Chondrocyte (in vitro differentiated cells): ENCODE results near the gene SCLT1. TPM values are rescaled to one million over a fixed set of nuclear protein-coding genes. Genes with fewer than 3 reads are reported as not detected.

Source experiments
- DNase-seq: peaks from one replicate; pipeline ENCODE4 v3.0.0; 2021; ENCODE audit warnings: mixed read lengths, low spot score
- H3K27ac Mint-ChIP-seq: one replicate; pipeline ENCODE4 v1.8.0; 2021; ENCODE audit warnings: mild to moderate bottlenecking, moderate library complexity, mixed read lengths; ENCODE audit not compliant: unreplicated experiment
- H3K27me3 Mint-ChIP-seq: 2 replicates; pipeline ENCODE4 v1.8.0; 2021; ENCODE audit warnings: low read depth, mixed read lengths
- H3K36me3 Mint-ChIP-seq: 2 replicates; pipeline ENCODE4 v1.8.0; 2021; ENCODE audit warnings: low read depth, mixed read lengths
- H3K4me1 Mint-ChIP-seq: 2 replicates; pipeline ENCODE4 v1.8.0; 2021; ENCODE audit warnings: low read depth, mild to moderate bottlenecking, mixed read lengths
- H3K4me3 Mint-ChIP-seq: one replicate; pipeline ENCODE4 v1.8.0; 2021; ENCODE audit warnings: mild to moderate bottlenecking, moderate library complexity, mixed read lengths; ENCODE audit not compliant: unreplicated experiment
- H3K9me3 Mint-ChIP-seq: 2 replicates; pipeline ENCODE4 v1.8.0; 2021; ENCODE audit warnings: low read depth, mixed read lengths
- total RNA-seq: library from RNA; stranded (reverse); gene quantifications from 3 replicates; pipeline ENCODE4 v1.2.1, GENCODE V29; 2021
- TF ChIP-seq, protein P1 (sequence below): fragments of 200-600 bp; sonication (generic); IDR thresholded peaks from 2 replicates; pipeline ENCODE4 v1.5.0; 2021; ENCODE audit warnings: antibody characterized with exemption, mild to moderate bottlenecking, moderate library complexity

Gene SCLT1
- total RNA-seq, 1 donor from 2014 or later: 12.3 TPM

DNA sequence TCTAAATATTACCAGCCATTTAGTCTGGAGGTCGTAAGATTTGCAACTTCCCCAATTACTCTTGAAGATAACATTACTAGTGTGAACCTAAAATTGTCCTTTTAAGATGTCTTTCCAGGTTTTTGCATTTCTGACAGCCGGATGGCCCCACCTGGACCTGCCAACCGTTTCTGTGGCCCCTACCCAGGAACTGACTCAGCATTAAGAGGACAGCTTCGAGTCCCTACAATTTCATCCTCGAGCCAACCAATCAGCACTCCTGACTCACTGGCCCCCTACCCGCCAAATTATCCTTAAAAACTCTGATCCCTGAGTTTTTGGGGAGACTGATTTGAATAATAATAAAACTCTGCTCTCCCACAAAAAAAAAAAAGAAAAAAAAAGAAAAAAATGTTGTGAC is 112.0 kb downstream of the SCLT1 start:
- TF ChIP-seq, protein P1, sequence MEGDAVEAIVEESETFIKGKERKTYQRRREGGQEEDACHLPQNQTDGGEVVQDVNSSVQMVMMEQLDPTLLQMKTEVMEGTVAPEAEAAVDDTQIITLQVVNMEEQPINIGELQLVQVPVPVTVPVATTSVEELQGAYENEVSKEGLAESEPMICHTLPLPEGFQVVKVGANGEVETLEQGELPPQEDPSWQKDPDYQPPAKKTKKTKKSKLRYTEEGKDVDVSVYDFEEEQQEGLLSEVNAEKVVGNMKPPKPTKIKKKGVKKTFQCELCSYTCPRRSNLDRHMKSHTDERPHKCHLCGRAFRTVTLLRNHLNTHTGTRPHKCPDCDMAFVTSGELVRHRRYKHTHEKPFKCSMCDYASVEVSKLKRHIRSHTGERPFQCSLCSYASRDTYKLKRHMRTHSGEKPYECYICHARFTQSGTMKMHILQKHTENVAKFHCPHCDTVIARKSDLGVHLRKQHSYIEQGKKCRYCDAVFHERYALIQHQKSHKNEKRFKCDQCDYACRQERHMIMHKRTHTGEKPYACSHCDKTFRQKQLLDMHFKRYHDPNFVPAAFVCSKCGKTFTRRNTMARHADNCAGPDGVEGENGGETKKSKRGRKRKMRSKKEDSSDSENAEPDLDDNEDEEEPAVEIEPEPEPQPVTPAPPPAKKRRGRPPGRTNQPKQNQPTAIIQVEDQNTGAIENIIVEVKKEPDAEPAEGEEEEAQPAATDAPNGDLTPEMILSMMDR: no peak
- H3K4me1 Mint-ChIP-seq: peaks cover 21% of the 10 kb centered on the region
- H3K36me3 Mint-ChIP-seq: peaks cover 2% of the 10 kb centered on the region
- no peak overlapping the region for H3K27ac Mint-ChIP-seq
- no peak for DNase-seq
- no peak overlapping the region for H3K4me3 Mint-ChIP-seq
- H3K9me3 Mint-ChIP-seq: no peaks in the 10 kb centered on the region
- no peaks in the 10 kb centered on the region for H3K27me3 Mint-ChIP-seq

DNA sequence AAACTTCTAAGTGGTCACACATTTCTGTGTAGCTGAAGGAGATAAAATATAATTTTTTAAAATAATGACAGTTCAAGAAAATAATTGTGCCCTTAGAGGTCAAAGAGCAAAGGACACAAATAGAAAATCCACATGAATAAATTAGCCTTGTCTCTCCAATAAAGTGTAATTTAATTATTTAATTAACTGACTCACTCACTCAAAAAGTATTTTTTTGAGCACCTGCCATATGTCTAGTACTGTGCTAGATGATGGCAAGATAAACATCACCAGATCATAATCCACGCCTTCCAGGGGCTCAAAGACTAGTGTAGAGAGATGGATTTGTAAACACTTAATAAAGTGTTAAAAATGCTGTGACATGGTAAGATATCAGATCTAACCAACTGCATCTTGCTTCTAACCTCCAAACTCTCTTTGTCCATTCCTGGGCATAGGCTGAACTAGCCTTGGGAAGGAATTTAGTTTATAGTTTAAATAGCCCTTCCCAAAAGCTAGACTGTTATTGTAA is 112.5 kb downstream of the SCLT1 start:
- H3K27me3 Mint-ChIP-seq: no peaks in the 10 kb centered on the region
- no peaks in the 10 kb centered on the region for H3K9me3 Mint-ChIP-seq
- H3K4me3 Mint-ChIP-seq: no peak overlapping the region
- no peak overlapping the region for H3K27ac Mint-ChIP-seq
- H3K36me3 Mint-ChIP-seq: peaks cover 2% of the 10 kb centered on the region
- DNase-seq: no peak
- H3K4me1 Mint-ChIP-seq: peaks cover 21% of the 10 kb centered on the region
- TF ChIP-seq, protein P1: no peak

DNA sequence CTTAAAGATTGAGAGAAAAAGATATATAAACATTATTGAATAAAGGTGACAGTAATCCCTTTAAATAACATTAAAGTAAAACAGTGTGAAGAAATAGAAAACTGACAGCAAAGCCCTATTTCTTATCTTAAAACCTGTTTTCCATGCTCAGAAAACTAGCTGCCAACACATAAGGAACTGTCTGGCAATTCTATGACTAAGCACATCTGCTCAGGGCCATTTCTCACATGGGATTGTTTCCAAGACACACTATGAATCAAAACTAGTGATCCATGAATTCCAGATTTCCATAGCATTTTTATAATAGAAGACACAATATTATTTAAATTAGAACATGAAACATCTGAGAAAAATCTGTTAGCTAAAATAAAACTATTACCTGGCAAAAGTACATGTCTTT is 113.4 kb downstream of the SCLT1 start:
- DNase-seq: no peak
- no peaks in the 10 kb centered on the region for H3K27me3 Mint-ChIP-seq
- peak overlapping the region; percentile 45 for H3K27ac Mint-ChIP-seq
- peaks cover 21% of the 10 kb centered on the region for H3K4me1 Mint-ChIP-seq
- H3K36me3 Mint-ChIP-seq: peaks cover under 1% of the 10 kb centered on the region
- no peak overlapping the region for H3K4me3 Mint-ChIP-seq
- TF ChIP-seq, protein P1: no peak
- no peaks in the 10 kb centered on the region for H3K9me3 Mint-ChIP-seq

DNA sequence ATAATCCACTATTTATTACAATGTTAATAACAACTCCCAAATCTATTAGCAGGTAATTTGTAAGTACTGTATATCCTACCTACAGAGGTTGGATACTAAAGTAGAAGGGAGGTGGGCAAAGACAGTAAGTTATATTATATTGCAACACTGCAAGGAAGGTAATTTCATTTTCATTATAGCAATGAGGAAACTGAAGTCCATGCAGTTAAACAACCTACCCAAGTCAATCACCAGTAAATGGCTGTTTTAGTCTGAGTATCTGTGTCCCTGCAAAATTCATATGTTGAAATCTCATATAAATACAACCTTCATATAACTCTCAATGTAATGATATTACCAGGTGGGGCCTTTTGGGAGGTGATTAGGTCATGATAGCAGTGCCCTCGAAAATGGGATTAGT is 114.4 kb downstream of the SCLT1 start:
- Mint-ChIP-seq H3K36me3 (no peaks in the 10 kb centered on the region), H3K4me1 (peaks cover 23% of the 10 kb centered on the region), H3K4me3 (no peak overlapping the region), H3K27ac (peak overlapping the region; percentile 45), H3K27me3 (no peaks in the 10 kb centered on the region), H3K9me3 (no peaks in the 10 kb centered on the region)
- TF ChIP-seq, protein P1: no peak
- no peak for DNase-seq

DNA sequence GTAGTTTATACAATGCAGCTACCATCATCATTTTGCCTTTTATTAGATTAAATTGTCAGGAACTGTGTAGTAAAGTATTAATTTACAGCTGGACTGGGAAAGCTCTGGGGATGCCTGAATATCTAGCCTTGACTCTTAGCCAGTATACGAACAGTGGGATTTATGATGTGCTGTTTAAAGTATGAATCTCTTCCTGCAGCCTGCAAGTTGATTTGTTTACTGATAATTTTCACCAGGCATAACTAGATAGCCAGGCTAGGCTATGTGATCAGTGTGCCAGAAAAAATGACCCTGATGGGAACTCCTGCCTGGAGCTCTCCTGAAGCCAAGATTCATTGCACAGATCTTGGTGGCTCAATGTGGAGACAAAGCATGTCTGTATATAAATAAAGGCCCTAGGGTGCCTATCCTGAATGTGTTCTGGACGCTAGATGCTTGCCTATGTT is 119.2 kb downstream of the SCLT1 start:
- H3K4me3 Mint-ChIP-seq: no peak overlapping the region
- no peaks in the 10 kb centered on the region for H3K27me3 Mint-ChIP-seq
- peak overlapping the region; percentile 54 for H3K27ac Mint-ChIP-seq
- H3K9me3 Mint-ChIP-seq: no peaks in the 10 kb centered on the region
- TF ChIP-seq, protein P1: no peak
- no peak for DNase-seq
- peaks cover 6% of the 10 kb centered on the region for H3K4me1 Mint-ChIP-seq
- no peaks in the 10 kb centered on the region for H3K36me3 Mint-ChIP-seq
